AG10803 (cell line): ENCODE results near the gene PCARE.
A peak's percentile ranks its signal among the peaks of the same experiment; 100 is the strongest.

Source experiments
- DNase-seq: peaks from one replicate; pipeline ENCODE4 v3.0.0; 2010; ENCODE audit warnings: low read depth
- H3K4me3 ChIP-seq: 2 replicates; pipeline ENCODE4 v1.5.1; 2011; ENCODE audit warnings: mild to moderate bottlenecking, low read length, control low read depth
- TF ChIP-seq, protein P1 (sequence below): conservative IDR thresholded peaks from 2 replicates; pipeline ENCODE4 v1.5.1; 2011; ENCODE audit warnings: mild to moderate bottlenecking, low read length, control low read depth, inconsistent platforms

Gene PCARE

DNA sequence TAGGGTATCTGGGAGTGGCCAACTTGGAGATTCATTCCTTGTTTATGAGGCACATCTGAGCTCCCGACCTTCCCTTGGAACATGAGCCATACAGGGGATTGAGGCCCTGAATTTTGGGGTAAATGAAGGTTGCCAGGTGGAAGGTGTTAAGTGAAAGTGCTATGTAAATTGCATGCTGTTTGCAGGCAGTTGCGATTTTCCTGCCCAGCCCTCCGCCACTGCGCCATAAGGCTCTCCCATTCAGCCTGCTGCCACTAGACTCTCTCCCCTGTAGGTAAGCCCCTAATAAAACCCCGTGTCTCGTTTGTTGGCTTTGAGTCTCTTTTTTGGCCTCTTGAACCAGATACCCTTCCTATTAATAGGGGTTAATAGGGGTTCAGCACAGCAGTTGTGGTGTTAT is 33.8 kb downstream of the PCARE start:
- TF ChIP-seq, protein P1, sequence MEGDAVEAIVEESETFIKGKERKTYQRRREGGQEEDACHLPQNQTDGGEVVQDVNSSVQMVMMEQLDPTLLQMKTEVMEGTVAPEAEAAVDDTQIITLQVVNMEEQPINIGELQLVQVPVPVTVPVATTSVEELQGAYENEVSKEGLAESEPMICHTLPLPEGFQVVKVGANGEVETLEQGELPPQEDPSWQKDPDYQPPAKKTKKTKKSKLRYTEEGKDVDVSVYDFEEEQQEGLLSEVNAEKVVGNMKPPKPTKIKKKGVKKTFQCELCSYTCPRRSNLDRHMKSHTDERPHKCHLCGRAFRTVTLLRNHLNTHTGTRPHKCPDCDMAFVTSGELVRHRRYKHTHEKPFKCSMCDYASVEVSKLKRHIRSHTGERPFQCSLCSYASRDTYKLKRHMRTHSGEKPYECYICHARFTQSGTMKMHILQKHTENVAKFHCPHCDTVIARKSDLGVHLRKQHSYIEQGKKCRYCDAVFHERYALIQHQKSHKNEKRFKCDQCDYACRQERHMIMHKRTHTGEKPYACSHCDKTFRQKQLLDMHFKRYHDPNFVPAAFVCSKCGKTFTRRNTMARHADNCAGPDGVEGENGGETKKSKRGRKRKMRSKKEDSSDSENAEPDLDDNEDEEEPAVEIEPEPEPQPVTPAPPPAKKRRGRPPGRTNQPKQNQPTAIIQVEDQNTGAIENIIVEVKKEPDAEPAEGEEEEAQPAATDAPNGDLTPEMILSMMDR = no peak
- DNase-seq = no peak
- H3K4me3 ChIP-seq = no peak overlapping the region

DNA sequence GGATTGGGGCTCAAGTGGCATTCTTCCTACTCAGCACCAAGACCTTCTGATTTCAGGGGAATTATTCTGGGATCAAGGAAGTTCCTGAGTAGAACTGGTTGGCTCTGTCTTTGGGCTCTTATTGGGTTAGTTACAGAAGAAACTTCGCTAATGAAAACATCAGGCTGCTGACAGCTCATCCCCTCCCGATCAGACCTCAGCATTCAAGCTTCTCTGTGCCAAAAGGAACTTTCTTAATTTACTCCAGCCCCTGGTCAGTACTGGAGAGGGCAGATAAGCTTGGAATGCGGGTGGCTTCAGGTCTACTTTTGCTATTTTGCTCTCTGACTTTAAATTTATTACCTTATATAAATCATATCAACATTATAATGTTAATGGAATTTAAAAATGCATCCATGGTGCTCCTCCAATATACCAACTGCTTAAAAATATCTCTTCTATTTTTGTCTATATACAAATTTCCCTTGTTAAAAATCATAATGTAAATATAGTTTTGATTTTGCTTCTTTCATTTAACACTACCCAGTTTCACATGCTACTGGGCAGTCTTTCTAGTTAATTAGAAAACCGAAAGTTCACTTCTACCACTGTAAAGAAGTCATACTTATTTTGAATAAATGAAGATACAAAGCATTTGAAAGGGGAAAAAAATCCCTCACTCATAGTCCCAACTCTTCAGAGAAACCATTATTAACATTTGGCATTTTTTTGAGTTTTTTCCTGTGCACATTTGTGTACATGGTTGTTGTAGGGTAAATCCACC is 34.4 kb downstream of the PCARE start:
- H3K4me3 ChIP-seq = no peak overlapping the region
- no peak for DNase-seq
- TF ChIP-seq, protein P1 = no peak

- no peak for DNase-seq
- TF ChIP-seq, protein P1 = no peak
- H3K4me3 ChIP-seq = no peak overlapping the region
These were observed 39.1 kb downstream of the PCARE start for GRCh38 chr2:29035016-29035745.

GRCh38 chr2:29033656-29034055 is 40.7 kb downstream of the PCARE start:
- DNase-seq = no peak
- TF ChIP-seq, protein P1 = no peak

DNA sequence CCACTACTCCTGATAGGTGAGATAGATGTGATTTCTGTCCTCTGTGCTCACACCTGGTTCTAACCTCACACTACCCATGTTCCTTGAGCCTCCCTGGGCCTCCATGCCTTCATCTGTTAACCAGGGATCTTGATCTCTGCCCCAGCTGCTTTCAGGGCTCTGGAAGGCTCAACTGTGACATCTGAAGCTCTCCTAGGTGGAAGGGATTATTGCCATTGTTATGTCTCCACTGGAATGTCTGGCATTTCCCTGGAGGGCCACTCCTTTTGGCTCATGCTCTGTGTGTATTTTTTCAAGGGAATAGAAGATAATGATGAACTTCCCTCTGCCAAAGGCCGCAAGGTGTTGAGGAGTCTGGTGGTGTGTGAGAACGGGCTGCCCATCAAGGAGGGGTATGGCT is 41.2 kb downstream of the PCARE start:
- TF ChIP-seq, protein P1 = no peak
- H3K4me3 ChIP-seq = no peak overlapping the region
- peak; percentile 63 for DNase-seq

More at GRCh38 chr2:29033656-29034055, 40.7 kb downstream of the PCARE start:
- no peak overlapping the region for H3K4me3 ChIP-seq

- H3K4me3 ChIP-seq = no peak overlapping the region
- TF ChIP-seq, protein P1 = no peak
- no peak for DNase-seq
These were observed 42.1 kb downstream of the PCARE start for GRCh38 chr2:29032189-29032588.

- no peak overlapping the region for H3K4me3 ChIP-seq
- no peak for DNase-seq
- TF ChIP-seq, protein P1 = no peak
These were observed 43.3 kb downstream of the PCARE start for GRCh38 chr2:29031046-29031445.
